GM12874 (cell line): ENCODE measurements around the gene CLSTN1.

Experiments used
- TF ChIP-seq, protein P1 (sequence below): IDR thresholded peaks from 2 replicates; pipeline ENCODE4 v1.5.1; 2011; ENCODE audit warnings: low read depth, mild to moderate bottlenecking, control low read depth, low read length, moderate library complexity; ENCODE audit not compliant: insufficient read depth

CLSTN1 gene

DNA sequence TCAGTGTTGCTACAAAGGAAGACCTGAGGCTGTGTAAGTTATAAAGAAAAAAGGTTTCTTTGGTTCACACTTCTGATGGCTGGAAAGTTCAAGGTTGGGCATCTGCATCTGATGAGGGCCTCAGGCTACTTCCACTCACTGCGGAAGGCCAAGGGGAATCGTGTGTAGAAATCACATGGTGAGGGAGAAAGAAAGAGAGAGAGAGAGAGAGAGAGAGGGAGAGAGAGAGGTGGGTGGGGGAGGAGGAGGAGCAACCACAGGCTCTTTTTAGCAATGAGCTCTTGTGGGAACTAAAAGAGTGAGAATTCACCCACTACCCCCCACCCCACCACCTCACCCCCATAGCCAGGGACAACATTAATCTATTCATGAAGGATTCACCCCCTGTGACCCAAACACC, 59.9 kb downstream of the CLSTN1 start:
- TF ChIP-seq, protein P1, sequence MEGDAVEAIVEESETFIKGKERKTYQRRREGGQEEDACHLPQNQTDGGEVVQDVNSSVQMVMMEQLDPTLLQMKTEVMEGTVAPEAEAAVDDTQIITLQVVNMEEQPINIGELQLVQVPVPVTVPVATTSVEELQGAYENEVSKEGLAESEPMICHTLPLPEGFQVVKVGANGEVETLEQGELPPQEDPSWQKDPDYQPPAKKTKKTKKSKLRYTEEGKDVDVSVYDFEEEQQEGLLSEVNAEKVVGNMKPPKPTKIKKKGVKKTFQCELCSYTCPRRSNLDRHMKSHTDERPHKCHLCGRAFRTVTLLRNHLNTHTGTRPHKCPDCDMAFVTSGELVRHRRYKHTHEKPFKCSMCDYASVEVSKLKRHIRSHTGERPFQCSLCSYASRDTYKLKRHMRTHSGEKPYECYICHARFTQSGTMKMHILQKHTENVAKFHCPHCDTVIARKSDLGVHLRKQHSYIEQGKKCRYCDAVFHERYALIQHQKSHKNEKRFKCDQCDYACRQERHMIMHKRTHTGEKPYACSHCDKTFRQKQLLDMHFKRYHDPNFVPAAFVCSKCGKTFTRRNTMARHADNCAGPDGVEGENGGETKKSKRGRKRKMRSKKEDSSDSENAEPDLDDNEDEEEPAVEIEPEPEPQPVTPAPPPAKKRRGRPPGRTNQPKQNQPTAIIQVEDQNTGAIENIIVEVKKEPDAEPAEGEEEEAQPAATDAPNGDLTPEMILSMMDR: no peak

- TF ChIP-seq, protein P1: no peak
These were observed 61.9 kb downstream of the CLSTN1 start for GRCh38 chr1:9761855-9762254.

- TF ChIP-seq, protein P1: no peak
These were observed 62.9 kb downstream of the CLSTN1 start for GRCh38 chr1:9760824-9761223.

DNA sequence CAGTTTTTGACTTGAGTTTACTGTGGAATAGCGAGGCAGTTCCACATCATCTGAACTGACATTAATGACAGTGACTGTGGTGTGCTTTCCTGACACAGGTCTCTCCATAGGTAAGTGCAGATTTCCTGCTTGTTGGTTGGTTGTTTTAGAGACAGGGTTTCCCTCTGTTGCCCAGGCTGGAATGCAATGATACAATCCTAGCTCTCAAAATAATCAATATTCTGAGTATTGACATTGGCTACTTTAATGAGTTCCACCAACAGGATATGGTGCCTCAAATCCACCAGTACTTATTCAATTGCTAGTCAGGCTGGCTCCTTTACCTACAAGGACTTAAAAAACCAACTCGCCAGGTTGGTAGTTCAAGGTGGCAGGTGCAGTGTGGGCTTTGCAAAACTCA, 63.8 kb downstream of the CLSTN1 start:
- TF ChIP-seq, protein P1: no peak

GRCh38 chr1:9758559-9759121, 65.1 kb downstream of the CLSTN1 start:
- TF ChIP-seq, protein P1: no peak

GRCh38 chr1:9755441-9755995, 68.2 kb downstream of the CLSTN1 start:
- TF ChIP-seq, protein P1: no peak

- TF ChIP-seq, protein P1: no peak
These were observed 70.6 kb downstream of the CLSTN1 start for GRCh38 chr1:9753121-9753531.

- TF ChIP-seq, protein P1: no peak
These were observed 71.8 kb downstream of the CLSTN1 start for GRCh38 chr1:9751971-9752370.
